Panc1 (cell line): ENCODE data around the gene WNT7A. TPM values are rescaled to one million over a fixed set of nuclear protein-coding genes. Genes with fewer than 3 reads are reported as not detected.

Experiments
- ATAC-seq: fragments of 200-7000 bp; cut with Tn5 transposase; 2 replicates; pipeline ENCODE4 v1.9.1; 2020; ENCODE audit warnings: mild to moderate bottlenecking, moderate library complexity
- BruUV-seq: library from RNA; stranded (reverse); fragments of 400-500 nt; replicated peaks from 2 replicates; lab custom pipeline; 2021; lab: Mats Ljungman, UMichigan
- CTCF ChIA-PET: fragments of 300-600 bp; sonication (Branson Sonifier 250); formaldehyde crosslinking; loops from one replicate; lab custom pipeline; 2022; ENCODE audit warnings: antibody characterized with exemption; lab: Charles Lee
- POLR2A ChIA-PET: fragments of 300-600 bp; sonication (Branson Sonifier 250); formaldehyde crosslinking; loops from one replicate; lab custom pipeline; 2022; ENCODE audit warnings: antibody characterized with exemption; lab: Charles Lee
- DNase-seq: peaks from one replicate; pipeline ENCODE4 v3.0.0-alpha.2; 2010; ENCODE audit warnings: low read depth, low spot score
- H3K27ac ChIP-seq: 2 replicates; pipeline ENCODE4 v1.5.1; 2011; ENCODE audit warnings: mild to moderate bottlenecking, low read length, inconsistent platforms
- H3K27me3 ChIP-seq: fragments of 200-500 bp; sonication (Bioruptor generic); 2 replicates; pipeline ENCODE4 v1.6.0; 2014; ENCODE audit warnings: low read length, inconsistent platforms; ENCODE audit not compliant: control insufficient read depth, insufficient read depth
- H3K36me3 ChIP-seq: fragments of 200-500 bp; sonication (Bioruptor generic); 2 replicates; pipeline ENCODE4 v1.5.1; 2014; ENCODE audit warnings: inconsistent platforms, mild to moderate bottlenecking, low read length, moderate library complexity; ENCODE audit not compliant: control insufficient read depth, insufficient read depth
- H3K4me1 ChIP-seq: 2 replicates; pipeline ENCODE4 v1.5.1; 2011; ENCODE audit warnings: inconsistent platforms, mild to moderate bottlenecking, low read length, moderate library complexity; ENCODE audit not compliant: control insufficient read depth, insufficient read depth
- H3K4me3 ChIP-seq, 2 experiments: 2 replicates each; pipeline ENCODE4 v1.5.1; 2011 to 2012; ENCODE audit warnings: low read depth in 2 of 2, low read length in 2 of 2, mild to moderate bottlenecking in 2 of 2, inconsistent platforms in 1 of 2, moderate library complexity in 1 of 2
- H3K9me3 ChIP-seq: fragments of 200-500 bp; sonication (Bioruptor generic); 2 replicates; pipeline ENCODE4 v1.5.1; 2014; ENCODE audit warnings: low read depth, mild to moderate bottlenecking, inconsistent platforms, low read length, moderate library complexity; ENCODE audit not compliant: control insufficient read depth, insufficient read depth
- CTCF ChIP-seq: fragments of 450-650 bp; IDR thresholded peaks from 2 replicates; pipeline ENCODE4 v1.5.1; 2017; ENCODE audit warnings: mild to moderate bottlenecking
- POLR2AphosphoS5 ChIP-seq: IDR thresholded peaks from 2 replicates; pipeline ENCODE4 v1.6.1; 2012; ENCODE audit warnings: mild to moderate bottlenecking, low read depth, low read length, moderate library complexity
- REST ChIP-seq, 2 experiments: IDR thresholded peaks; 2 replicates each; pipeline ENCODE4 v1.6.1; 2011 to 2012; ENCODE audit warnings: low read depth in 2 of 2, control low read depth in 1 of 2, low read length in 1 of 2, mild to moderate bottlenecking in 1 of 2, moderate library complexity in 1 of 2; ENCODE audit not compliant: insufficient read depth in 1 of 2
- SIN3A ChIP-seq: IDR thresholded peaks from 2 replicates; pipeline ENCODE4 v1.6.1; 2012; ENCODE audit warnings: low read depth, mild to moderate bottlenecking, low read length, moderate library complexity, borderline replicate concordance; ENCODE audit not compliant: insufficient read depth
- TCF7L2 ChIP-seq: IDR thresholded peaks from 2 replicates; pipeline ENCODE4 v1.6.1; 2011; ENCODE audit warnings: mild to moderate bottlenecking, low read depth, low read length, inconsistent platforms
- in situ Hi-C: cut with HindIII; loops from 2 replicates; pipeline ENCODE4 v1.10.0; 2016; ENCODE audit warnings: low sequenced_read_pairs, low pct_unique_long_range_greater_than_20kb
- intact Hi-C: fragments of 100-400 bp; cut with micrococcal nuclease; formaldehyde crosslinking; loops from one replicate; pipeline ENCODE4 v1.10.0; 2022; ENCODE audit not compliant: unreplicated experiment
- total RNA-seq: library from RNA; stranded (reverse); gene quantifications from one replicate; pipeline ENCODE4 v1.2.1, GENCODE V29; 2021; ENCODE audit not compliant: unreplicated experiment

WNT7A gene
- total RNA-seq, 1 experiment from 2014 or later = not detected

- intact Hi-C loops = no loop called here
- TF ChIP-seq CTCF (no peak), POLR2AphosphoS5 (no peak), REST (IDR thresholded peaks at IDR 0.05; ENCODE audit: insufficient read depth in 1 of 2, low read depth in 2 of 2, low read length in 1 of 2) (no peak), TCF7L2 (no peak), SIN3A (no peak)
- Histone ChIP-seq H3K4me1 (no peaks in the 10 kb centered on the region), H3K9me3 (no peaks in the 10 kb centered on the region), H3K36me3 (no peaks in the 10 kb centered on the region), H3K27me3 (no peaks in the 10 kb centered on the region), H3K27ac (no peak overlapping the region), H3K4me3 (no peak overlapping the region)
- no TSS peak for BruUV-seq
- DNase-seq (no peak), ATAC-seq (peak; percentile 56; the same call in 1 of the 2 replicates)
- POLR2A ChIA-PET = no interaction called here
- CTCF ChIA-PET = no interaction called here
- in situ Hi-C loops = no loop called here
These were observed 57.8 kb downstream of the WNT7A start for GRCh38 chr3:13822042-13822441.

GRCh38 chr3:13821126-13821525, 58.7 kb downstream of the WNT7A start:
- BruUV-seq = no TSS peak
- Histone ChIP-seq H3K9me3 (peaks cover 2% of the 10 kb centered on the region; the same call in 1 of the 2 replicates), H3K4me1 (no peaks in the 10 kb centered on the region), H3K4me3 (no peak overlapping the region), H3K36me3 (no peaks in the 10 kb centered on the region), H3K27ac (no peak overlapping the region), H3K27me3 (no peaks in the 10 kb centered on the region)
- TF ChIP-seq CTCF (no peak), SIN3A (no peak), REST (IDR thresholded peaks at IDR 0.05; ENCODE audit: insufficient read depth in 1 of 2, low read depth in 2 of 2, low read length in 1 of 2) (no peak), POLR2AphosphoS5 (no peak), TCF7L2 (no peak)
- in situ Hi-C loops = no loop called here
- no peak for DNase-seq
- ChIA-PET POLR2A (no interaction called here), CTCF (no interaction called here)
- no peak for ATAC-seq
- intact Hi-C loops = no loop called here
